Common myeloid progenitor, CD34-positive (primary cell): Measurements from ENCODE around the gene LTB4R.

ENCODE experiments used
- CTCF ChIA-PET: fragments of 350-600 bp; sonication (Branson Sonifier 250); formaldehyde crosslinking; loops from one replicate; lab custom pipeline; 2021; ENCODE audit warnings: antibody characterized with exemption; lab: Charles Lee
- POLR2A ChIA-PET: fragments of 350-600 bp; sonication (Branson Sonifier 250); formaldehyde crosslinking; loops from one replicate; lab custom pipeline; 2021; ENCODE audit warnings: antibody characterized with exemption; lab: Charles Lee
- DNase-seq, 3 donors: peaks; one replicate each; pipeline versions ENCODE4 v3.0.0 to v3.0.0-alpha.2; 2013
- H3K27ac ChIP-seq, 2 experiments: 1 replicate in 1 of 2; 2 replicates in 1 of 2; pipeline ENCODE4 v1.7.0; 2013; ENCODE audit warnings: inconsistent platforms in 2 of 2, low read length in 2 of 2, mild to moderate bottlenecking in 2 of 2, low read depth in 1 of 2, moderate library complexity in 1 of 2; ENCODE audit not compliant: severe bottlenecking in 2 of 2, insufficient read depth in 1 of 2, poor library complexity in 1 of 2
- H3K27me3 ChIP-seq, 5 experiments: replicated peaks in 2 of 5; 1 replicate in 3 of 5; 2 replicates in 2 of 5; pipeline versions ENCODE4 v1.6.1 to v1.7.0; 2013; ENCODE audit warnings: low read length in 4 of 5, mild to moderate bottlenecking in 2 of 5, moderate library complexity in 2 of 5, inconsistent platforms in 1 of 5; ENCODE audit not compliant: insufficient read depth in 5 of 5, control insufficient read depth in 4 of 5
- H3K36me3 ChIP-seq, 4 experiments: 1 replicate in 2 of 4; 2 replicates in 2 of 4; pipeline versions ENCODE4 v1.6.1 to v1.7.0; 2013; ENCODE audit warnings: low read length in 3 of 4, control low read depth in 1 of 4, mild to moderate bottlenecking in 1 of 4; ENCODE audit not compliant: control insufficient read depth in 4 of 4, insufficient read depth in 4 of 4
- H3K4me1 ChIP-seq, 4 experiments: 1 replicate in 3 of 4; 2 replicates in 1 of 4; pipeline versions ENCODE4 v1.6.1 to v1.7.1; 2013; ENCODE audit warnings: low read length in 3 of 4, mild to moderate bottlenecking in 3 of 4, control low read depth in 1 of 4, inconsistent platforms in 1 of 4, moderate library complexity in 1 of 4; ENCODE audit not compliant: control insufficient read depth in 4 of 4, insufficient read depth in 4 of 4; ENCODE audit errors: control extremely low read depth in 1 of 4
- H3K4me3 ChIP-seq, 7 experiments: 1 replicate in 4 of 7; 2 replicates in 3 of 7; pipeline versions ENCODE4 v1.5.1 to v1.7.0; 2013; ENCODE audit warnings: mild to moderate bottlenecking in 7 of 7, low read length in 6 of 7, moderate library complexity in 6 of 7, inconsistent platforms in 2 of 7, low read depth in 2 of 7, control low read depth in 1 of 7; ENCODE audit not compliant: insufficient read depth in 4 of 7, control insufficient read depth in 1 of 7; ENCODE audit errors: extremely low read depth in 1 of 7
- H3K9me3 ChIP-seq, 5 experiments: 1 replicate in 4 of 5; 2 replicates in 1 of 5; pipeline versions ENCODE4 v1.6.1 to v1.7.1; 2013; ENCODE audit warnings: low read length in 4 of 5, mild to moderate bottlenecking in 2 of 5, inconsistent platforms in 1 of 5, low read depth in 1 of 5, moderate library complexity in 1 of 5; ENCODE audit not compliant: control insufficient read depth in 4 of 5, insufficient read depth in 2 of 5; ENCODE audit errors: control extremely low read depth in 1 of 5
- WGBS: methylation state at CpG from one replicate; pipeline ENCODE4 v1.1.5; 2013; ENCODE audit not compliant: insufficient coverage; 5-methylcytosine and 5-hydroxymethylcytosine counted together

Gene LTB4R

GRCh38 chr14:24308342-24309124 lies 2.8 kb upstream of the LTB4R start:
- ChIA-PET CTCF (interaction anchor here (1.2 to 19.1 kb wide), 20 partner anchors 9 to 163 kb away, joined by 3 to 391 read pairs (median 10); partner anchors contain the start of genes ADCY4, DHRS1, GMPR2 and IPO4), POLR2A (interaction anchor here (1.0 kb wide), 1 partner anchor 9 kb away, joined by 3 read pairs; the partner anchor contains the start of genes DHRS1 and NOP9)
- no peaks in the 10 kb centered on the region for H3K9me3 ChIP-seq
- 96% methylated on average over 7 of the region's 7 CpGs for WGBS
- no peaks in the 10 kb centered on the region for H3K27me3 ChIP-seq
- H3K36me3 ChIP-seq: peaks cover 18 to 54% (median 34%) of the 10 kb centered on the region in 4 experiments
- no peak for DNase-seq
- no peak overlapping the region for H3K27ac ChIP-seq
- H3K4me3 ChIP-seq: no peak overlapping the region
- peaks cover 11 to 58% (median 49%) of the 10 kb centered on the region in 4 experiments for H3K4me1 ChIP-seq

GRCh38 chr14:24309538-24310264 lies 1.6 kb upstream of the LTB4R start, which contains the start of gene LTB4R2:
TSS of gene LTB4R2 (plus strand) at chr14:24310140. CDS start at chr14:24310665, 525 bp downstream.
- Histone ChIP-seq H3K27ac (peak within 1 kb of the TSS in 1 of 2 experiments; percentile 40), H3K4me3 (peak within 1 kb of the TSS in 6 of 7 experiments; percentile 17 to 68 (median 42)), H3K27me3 (no peaks in the 10 kb centered on the region), H3K36me3 (peaks cover 10 to 42% (median 24%) of the 10 kb centered on the region in 4 experiments), H3K4me1 (peaks cover 17 to 70% (median 61%) of the 10 kb centered on the region in 4 experiments), H3K9me3 (no peaks in the 10 kb centered on the region)
- 95% methylated on average over 5 of the region's 5 CpGs for WGBS
- no peak for DNase-seq
- POLR2A ChIA-PET: no interaction called here
- CTCF ChIA-PET: interaction anchor here (0.5 to 19.1 kb wide), 13 partner anchors 10 to 148 kb away, joined by 4 to 391 read pairs (median 29); partner anchors contain the start of genes ADCY4, DHRS1, IPO4 and IRF9

GRCh38 chr14:24310265-24310645 lies 1.0 kb upstream of the LTB4R start:
- peaks cover 19 to 75% (median 66%) of the 10 kb centered on the region in 4 experiments for H3K4me1 ChIP-seq
- no peaks in the 10 kb centered on the region for H3K27me3 ChIP-seq
- H3K36me3 ChIP-seq: peaks cover 8 to 36% (median 19%) of the 10 kb centered on the region in 4 experiments
- DNase-seq: peak in 1 of 3 donors; percentile 19
- no peaks in the 10 kb centered on the region for H3K9me3 ChIP-seq
- WGBS: 6% methylated on average over 4 of the region's 5 CpGs
- ChIA-PET CTCF (interaction anchor here (0.5 to 19.1 kb wide), 15 partner anchors 10 to 149 kb away, joined by 3 to 391 read pairs (median 7); partner anchors contain the start of genes ADCY4, DHRS1, IRF9 and KHNYN), POLR2A (interaction anchor here (1.0 kb wide), 1 partner anchor 90 kb away, joined by 4 read pairs; no protein-coding TSS in a partner anchor)
- peak overlapping the region in 1 of 2 experiments; percentile 40 for H3K27ac ChIP-seq
- H3K4me3 ChIP-seq: peak overlapping the region in 6 of 7 experiments; percentile 6 to 68 (median 42)

- no CpG with 5 or more reads among the region's 1 CpG for WGBS
- Histone ChIP-seq H3K4me3 (peak overlapping the region in 4 of 7 experiments; percentile 26 to 68 (median 58)), H3K27ac (peak overlapping the region in 1 of 2 experiments; percentile 36), H3K9me3 (no peaks in the 10 kb centered on the region), H3K36me3 (peaks cover 0 to 19% (median 5%) of the 10 kb centered on the region in 4 experiments), H3K4me1 (peaks cover 19 to 84% (median 71%) of the 10 kb centered on the region in 4 experiments), H3K27me3 (no peaks in the 10 kb centered on the region)
- peak in 1 of 3 donors; percentile 57 for DNase-seq
- ChIA-PET POLR2A (interaction anchor here (1.2 to 1.4 kb wide), 3 partner anchors 13 to 117 kb away, joined by 5 read pairs; partner anchors contain the start of gene TM9SF1), CTCF (interaction anchor here (0.8 to 19.1 kb wide), 7 partner anchors 12 to 150 kb away, joined by 3 to 391 read pairs (median 5); partner anchors contain the start of genes ADCY4, DHRS1, NOP9 and TINF2)
These were observed 724 bp downstream of the LTB4R start for GRCh38 chr14:24311837-24312615.

GRCh38 chr14:24312736-24313507 lies 1.6 kb downstream of the LTB4R start:
- peak overlapping the region in 1 of 2 experiments; percentile 36 for H3K27ac ChIP-seq
- H3K4me1 ChIP-seq: peaks cover 19 to 89% (median 73%) of the 10 kb centered on the region in 4 experiments
- peak overlapping the region in 4 of 7 experiments; percentile 13 to 58 (median 34) for H3K4me3 ChIP-seq
- POLR2A ChIA-PET: interaction anchor here (0.9 to 1.4 kb wide), 4 partner anchors 12 to 42 kb away, joined by 3 to 5 read pairs (median 4); partner anchors contain the start of gene RABGGTA
- CTCF ChIA-PET: interaction anchor here (0.8 to 19.1 kb wide), 8 partner anchors 13 to 151 kb away, joined by 3 to 391 read pairs (median 3); partner anchors contain the start of genes ADCY4, CHMP4A, DHRS1 and NOP9
- no peaks in the 10 kb centered on the region for H3K9me3 ChIP-seq
- WGBS: 25% methylated on average over 8 of the region's 9 CpGs
- peaks cover 0 to 11% (median under 1%) of the 10 kb centered on the region in 4 experiments for H3K36me3 ChIP-seq
- peak; percentile 83 to 92 (median 89) for DNase-seq
- no peaks in the 10 kb centered on the region for H3K27me3 ChIP-seq
